Epithelial cell of umbilical artery (primary cell): ENCODE measurements around the gene EXO1. TPM values are rescaled to one million over a fixed set of nuclear protein-coding genes. Genes with fewer than 3 reads are reported as not detected.

ENCODE experiments used
- total RNA-seq: library from RNA; depleted of rRNA; stranded (reverse); fragments of >200 nt; gene quantifications from 2 replicates; pipeline ENCODE4 v1.2.3, GENCODE V29; 2014

Gene EXO1
- total RNA-seq: 13.0 and 22.3 TPM in 2 replicates

DNA sequence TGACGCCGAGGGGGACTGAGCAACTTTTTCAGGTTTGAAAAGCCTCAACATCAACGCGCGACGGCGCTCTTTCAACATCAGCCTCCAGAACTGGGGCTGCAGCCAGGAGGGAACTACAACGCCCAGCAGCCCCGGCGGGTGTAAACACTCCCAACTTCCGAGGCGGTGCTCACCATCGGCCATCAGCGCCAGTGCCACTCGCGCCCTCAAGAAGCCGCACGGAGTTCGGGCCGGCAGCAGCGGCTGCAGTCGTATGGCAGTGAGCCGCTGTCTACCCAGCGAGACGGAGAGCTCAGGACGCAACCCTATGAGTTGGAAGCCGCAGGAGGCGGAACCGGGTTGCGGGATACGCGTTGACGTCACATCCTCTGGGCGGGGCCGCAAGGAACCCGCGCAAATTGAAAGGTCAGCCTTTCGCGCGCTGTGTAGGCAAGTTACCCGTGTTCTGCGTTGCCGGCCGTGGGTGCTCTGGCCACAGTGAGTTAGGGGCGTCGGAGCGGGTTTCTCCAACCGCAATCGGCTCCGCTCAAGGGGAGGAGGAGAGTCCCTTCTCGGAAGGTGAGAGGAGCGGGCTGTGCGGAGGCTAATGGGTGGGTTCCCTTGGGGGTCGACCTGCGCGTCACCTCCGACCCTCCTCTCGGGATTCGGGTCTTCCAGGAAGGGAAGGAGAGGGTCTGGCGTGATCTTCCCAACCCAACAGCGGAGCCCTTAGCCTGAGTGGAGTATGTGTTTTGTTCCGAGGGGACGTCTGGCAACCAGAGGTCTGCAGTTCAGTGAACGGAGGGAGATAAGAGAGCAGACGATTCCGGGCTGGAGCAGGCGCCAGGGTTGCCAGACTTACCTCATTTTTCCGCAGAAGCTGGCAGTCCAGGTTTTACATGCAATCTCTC lies at the start of gene EXO1:
Gene EXO1 (plus strand): TSS at position 409 of the 890 bp plus-strand sequence. CDS start 2,222 bp downstream, outside the sequence.

Other genes starting within 250 kb of the EXO1 start
- gene CHML, start 207.8 kb upstream of the EXO1 start, total RNA-seq: 14.6 and 16.0 TPM in 2 replicates
- 27.0 and 29.0 TPM in 2 replicates for gene OPN3, start 207.8 kb upstream of the EXO1 start, total RNA-seq
- not detected in 2 replicates for gene WDR64, start 195.9 kb upstream of the EXO1 start, total RNA-seq
- gene BECN2, start 109.6 kb downstream of the EXO1 start, total RNA-seq: not detected in 2 replicates
- gene MAP1LC3C, start 150.9 kb downstream of the EXO1 start, total RNA-seq: under 0.01 TPM in 1 of 2 replicates, not detected in the other